PFSK-1 (cell line): ENCODE data around the gene TIGD1. TPM values are rescaled to one million over a fixed set of nuclear protein-coding genes. Genes with fewer than 3 reads are reported as not detected.

Source experiments
- FOXP2 ChIP-seq: optimal IDR thresholded peaks from 2 replicates; pipeline ENCODE3; 2011; ENCODE audit warnings: borderline replicate concordance, control low read depth, inconsistent platforms; ENCODE audit not compliant: insufficient read depth; ENCODE audit errors: extremely low read length, extremely low read depth
- POLR2AphosphoS5 ChIP-seq: IDR thresholded peaks from 2 replicates; pipeline ENCODE4 v1.6.1; 2012; ENCODE audit warnings: low read depth, mild to moderate bottlenecking, control low read depth, low read length, moderate library complexity
- REST ChIP-seq, 2 experiments: IDR thresholded peaks; 2 replicates each; pipeline versions ENCODE4 v1.6.1 to v1.8.0; 2011 to 2012; ENCODE audit warnings: low read depth in 2 of 2, low read length in 2 of 2, control low read depth in 1 of 2, inconsistent platforms in 1 of 2, mild to moderate bottlenecking in 1 of 2, moderate library complexity in 1 of 2; ENCODE audit not compliant: insufficient read depth in 1 of 2
- SIN3A ChIP-seq: IDR thresholded peaks from 2 replicates; pipeline ENCODE4 v1.6.1; 2012; ENCODE audit warnings: mild to moderate bottlenecking, low read length, moderate library complexity, borderline replicate concordance; ENCODE audit not compliant: insufficient read depth
- TAF1 ChIP-seq: IDR thresholded peaks from 2 replicates; pipeline ENCODE4 v1.6.1; 2012; ENCODE audit warnings: low read length, control low read depth, borderline replicate concordance; ENCODE audit not compliant: insufficient read depth
- polyA plus RNA-seq: library from polyadenylated mRNA; unstranded; fragments of >200 nt; gene quantifications from one replicate; pipeline ENCODE4 v1.2.1, GENCODE V29; 2012; ENCODE audit warnings: low read depth, missing spikeins; ENCODE audit not compliant: insufficient read length

The TIGD1 gene
- polyA plus RNA-seq: 1.3 TPM

DNA sequence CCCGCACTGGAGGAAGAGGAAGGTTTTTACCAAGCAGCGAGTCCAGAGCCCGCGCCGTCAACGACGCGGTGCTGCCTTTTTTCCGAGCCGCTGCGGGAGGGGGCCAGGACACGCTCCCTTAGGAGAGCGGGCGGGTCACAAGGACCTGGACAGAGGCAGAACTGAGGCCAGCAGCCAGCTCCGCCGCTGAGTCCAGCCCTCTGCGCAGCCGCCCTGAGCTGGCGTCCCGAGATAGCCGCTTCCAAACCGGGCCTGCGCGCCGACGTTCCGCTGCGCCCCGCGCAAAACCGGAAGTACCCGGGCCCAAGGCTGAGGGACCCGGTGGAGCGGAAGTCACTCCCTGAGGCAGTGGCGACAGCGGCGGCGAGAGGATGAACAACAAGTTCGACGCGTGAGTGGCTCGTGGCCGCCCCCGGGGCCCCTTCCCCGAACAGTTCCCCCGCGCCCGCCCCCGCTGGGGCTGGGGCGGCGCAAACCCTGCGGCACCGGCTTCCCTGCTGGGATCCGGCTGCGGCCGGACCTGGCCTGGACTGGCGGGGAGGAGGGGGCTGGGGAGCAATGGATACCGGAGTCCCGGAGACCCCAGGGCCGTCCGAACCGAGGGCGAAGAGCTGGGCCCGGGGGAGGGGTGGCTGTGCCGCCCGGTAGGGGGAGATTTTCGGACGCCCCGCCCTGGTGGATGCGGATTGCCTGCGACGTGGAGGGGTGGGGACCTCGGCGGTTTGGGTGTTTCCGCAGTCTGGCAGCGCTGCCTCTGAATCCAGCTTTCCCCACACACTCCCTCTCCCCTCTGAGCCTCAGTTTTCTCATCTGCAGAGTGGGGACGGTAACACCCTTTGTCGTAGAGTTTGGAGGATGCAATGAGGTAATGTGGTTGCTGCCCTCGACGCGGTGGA is at the start of gene TIGD1, which contains the start of gene EIF4E2:
TSS of gene TIGD1 (minus strand) at position 204 of the 896 bp plus-strand sequence. CDS start 675 bp downstream, outside the sequence.
TSS of gene EIF4E2 (plus strand) at position 336 of the 896 bp plus-strand sequence. CDS start at position 372, 36 bp downstream.
- TF ChIP-seq FOXP2: peak; percentile 86
- TF ChIP-seq REST (IDR thresholded peaks at IDR 0.05; ENCODE audit: insufficient read depth in 1 of 2, low read depth in 2 of 2, low read length in 2 of 2): peak; percentile 60 to 62; a peak in 3 of 4 replicates
- TF ChIP-seq SIN3A: 0 out of 2 replicates have a peak, but pooled peaks have one; percentile 9
- peak; percentile 89 for TF ChIP-seq TAF1
- TF ChIP-seq POLR2AphosphoS5: peak; percentile 87

- TF ChIP-seq TAF1: no peak
- no peak for TF ChIP-seq FOXP2
- no peak for TF ChIP-seq SIN3A
- TF ChIP-seq REST (IDR thresholded peaks at IDR 0.05; ENCODE audit: insufficient read depth in 1 of 2, low read depth in 2 of 2, low read length in 2 of 2): no peak
- no peak for TF ChIP-seq POLR2AphosphoS5
These were observed 47.9 kb upstream of the TIGD1 start for GRCh38 chr2:232598293-232598692.

- TF ChIP-seq FOXP2: no peak
- TF ChIP-seq TAF1: no peak
- TF ChIP-seq SIN3A: no peak
- no peak for TF ChIP-seq POLR2AphosphoS5
- no peak for TF ChIP-seq REST (IDR thresholded peaks at IDR 0.05; ENCODE audit: insufficient read depth in 1 of 2, low read depth in 2 of 2, low read length in 2 of 2)
These were observed 47.2 kb upstream of the TIGD1 start for GRCh38 chr2:232597362-232598079.

DNA sequence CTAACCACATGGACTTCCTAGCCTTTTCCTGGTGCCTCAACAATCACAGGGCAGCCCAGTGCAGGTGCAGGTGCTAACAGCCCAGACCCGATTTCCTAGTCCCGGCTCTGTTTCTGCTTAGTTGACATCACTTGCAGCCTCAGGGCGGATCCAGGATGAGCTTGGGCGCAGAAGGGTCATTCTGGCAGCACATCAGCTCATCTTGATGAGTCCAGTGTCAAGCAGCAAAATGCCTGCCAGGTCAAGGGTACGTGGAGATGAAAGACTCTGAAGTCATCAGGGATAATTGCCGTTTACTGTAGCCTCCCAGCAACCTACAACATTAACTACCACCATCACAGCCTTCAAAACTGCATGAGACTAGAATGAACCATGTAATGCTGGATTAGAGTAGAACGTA is 43.6 kb upstream of the TIGD1 start:
- TF ChIP-seq FOXP2: no peak
- no peak for TF ChIP-seq REST (IDR thresholded peaks at IDR 0.05; ENCODE audit: insufficient read depth in 1 of 2, low read depth in 2 of 2, low read length in 2 of 2)
- no peak for TF ChIP-seq TAF1
- no peak for TF ChIP-seq POLR2AphosphoS5
- no peak for TF ChIP-seq SIN3A
